A172 (cell line): ENCODE results near the gene ATAD3B. TPM values are rescaled to one million over a fixed set of nuclear protein-coding genes. Genes with fewer than 3 reads are reported as not detected.
"Not testable (repeated sequence)": the region's sequence is repeated elsewhere in the genome, so short reads cannot be mapped to it uniquely, and the experiment has no call there.

Source experiments
- DNase-seq: peaks from one replicate; pipeline ENCODE4 v3.0.0-alpha.2; 2015; ENCODE audit warnings: low spot score
- total RNA-seq: library from RNA; depleted of rRNA; stranded (reverse); fragments of >200 nt; shearing (Covaris generic); gene quantifications from 2 replicates; pipeline ENCODE4 v1.2.3, GENCODE V29; 2014

The ATAD3B gene
- total RNA-seq, 1 experiment from 2014 or later = 12.0 TPM

- not testable (repeated sequence) for DNase-seq
These were observed 19.2 kb upstream of the ATAD3B start for GRCh38 chr1:1452365-1452739.

- no peak for DNase-seq
These were observed 18.7 kb upstream of the ATAD3B start for GRCh38 chr1:1452882-1453281.

- DNase-seq = not testable (repeated sequence)
These were observed 17.1 kb upstream of the ATAD3B start for GRCh38 chr1:1454286-1455056.

- no peak for DNase-seq
These were observed 16.1 kb upstream of the ATAD3B start for GRCh38 chr1:1455366-1455884.

- not testable (repeated sequence) for DNase-seq
These were observed 15.6 kb upstream of the ATAD3B start for GRCh38 chr1:1455934-1456333.

GRCh38 chr1:1456683-1457255 is 14.8 kb upstream of the ATAD3B start:
- DNase-seq = not testable (repeated sequence)

GRCh38 chr1:1459156-1459555 is 12.4 kb upstream of the ATAD3B start:
- not testable (repeated sequence) for DNase-seq

GRCh38 chr1:1459711-1460110 is 11.9 kb upstream of the ATAD3B start:
- DNase-seq = not testable (repeated sequence)

- no peak for DNase-seq
These were observed 10.9 kb upstream of the ATAD3B start for GRCh38 chr1:1460540-1461130.

- no peak for DNase-seq
These were observed 9.7 kb upstream of the ATAD3B start for GRCh38 chr1:1461721-1462317.

GRCh38 chr1:1462318-1462966 is 9.1 kb upstream of the ATAD3B start:
- no peak for DNase-seq

- no peak for DNase-seq
These were observed 8.3 kb upstream of the ATAD3B start for GRCh38 chr1:1463312-1463711.

GRCh38 chr1:1468196-1468985 is 3.2 kb upstream of the ATAD3B start:
- not testable (repeated sequence) for DNase-seq

GRCh38 chr1:1470626-1471388 is 758 bp upstream of the ATAD3B start:
- no peak for DNase-seq

- not testable (repeated sequence) for DNase-seq
These were observed 700 bp downstream of the ATAD3B start for GRCh38 chr1:1472053-1472876.

GRCh38 chr1:1476011-1476410 is 4.4 kb downstream of the ATAD3B start:
- not testable (repeated sequence) for DNase-seq

- no peak for DNase-seq
These were observed 5.6 kb downstream of the ATAD3B start for GRCh38 chr1:1477206-1477605.

- DNase-seq = no peak
These were observed 8.3 kb downstream of the ATAD3B start for GRCh38 chr1:1479547-1480487.
